Glutamatergic neuron (in vitro differentiated cells): ENCODE data around the gene NTN1. TPM values are rescaled to one million over a fixed set of nuclear protein-coding genes. Genes with fewer than 3 reads are reported as not detected.

ENCODE experiments used
- DNase-seq: peaks from one replicate; pipeline ENCODE4 v3.0.0; 2022
- H3K27ac Mint-ChIP-seq: one replicate; pipeline ENCODE4 v1.8.0; 2020; ENCODE audit warnings: mild to moderate bottlenecking, mixed read lengths, inconsistent platforms; ENCODE audit not compliant: unreplicated experiment
- H3K27me3 Mint-ChIP-seq: one replicate; pipeline ENCODE4 v1.8.0; 2020; ENCODE audit warnings: mild to moderate bottlenecking, moderate library complexity, mixed read lengths, inconsistent platforms; ENCODE audit not compliant: unreplicated experiment
- H3K36me3 Mint-ChIP-seq: one replicate; pipeline ENCODE4 v1.8.0; 2020; ENCODE audit warnings: mild to moderate bottlenecking, mixed read lengths, inconsistent platforms; ENCODE audit not compliant: unreplicated experiment
- H3K4me1 Mint-ChIP-seq: one replicate; pipeline ENCODE4 v1.8.0; 2020; ENCODE audit warnings: mild to moderate bottlenecking, low read depth, mixed read lengths, inconsistent platforms; ENCODE audit not compliant: unreplicated experiment
- H3K4me3 Mint-ChIP-seq: one replicate; pipeline ENCODE4 v1.8.0; 2020; ENCODE audit warnings: mild to moderate bottlenecking, mixed read lengths, inconsistent platforms; ENCODE audit not compliant: unreplicated experiment
- H3K9me3 Mint-ChIP-seq: one replicate; pipeline ENCODE4 v1.8.0; 2020; ENCODE audit warnings: mild to moderate bottlenecking, moderate library complexity, mixed read lengths, inconsistent platforms; ENCODE audit not compliant: unreplicated experiment
- total RNA-seq: library from RNA; stranded (reverse); fragmentation: NEBNext Ultra II Directional; extraction: Animal tissue kit (Norgen Biotek cat#: 25700); gene quantifications from one replicate; pipeline ENCODE4 v1.2.1, GENCODE V29; 2021; ENCODE audit not compliant: unreplicated experiment
- TF ChIP-seq, protein P1 (sequence below): fragments of 200-600 bp; sonication (generic); IDR thresholded peaks from one replicate; pipeline ENCODE4 v1.5.0; 2021; ENCODE audit not compliant: partially characterized antibody, unreplicated experiment

NTN1 gene
- total RNA-seq, 1 donor from 2014 or later = 0.76 TPM

DNA sequence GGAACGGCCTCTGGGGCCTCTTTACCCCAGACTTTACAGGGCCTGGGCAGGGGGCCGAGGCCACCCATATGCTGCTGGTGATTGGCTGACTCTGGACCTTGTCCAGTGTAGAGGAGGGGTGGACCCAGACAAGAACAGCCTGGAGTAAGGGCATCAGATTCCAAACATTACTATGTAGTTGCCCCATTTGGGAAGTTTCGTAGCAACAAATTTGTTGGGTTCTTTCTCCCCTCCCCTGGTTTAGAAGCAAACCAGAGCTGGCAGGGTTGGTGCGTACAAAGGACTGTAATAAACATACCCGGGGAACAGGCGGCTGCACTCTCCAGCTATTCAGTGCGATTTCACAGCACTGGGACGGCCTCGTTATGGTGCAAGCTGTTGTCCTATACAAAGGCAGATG is 145.5 kb downstream of the NTN1 start:
- Mint-ChIP-seq H3K4me1 (peaks cover 3% of the 10 kb centered on the region), H3K9me3 (peaks cover 4% of the 10 kb centered on the region), H3K4me3 (no peak overlapping the region), H3K27ac (no peak overlapping the region), H3K27me3 (no peaks in the 10 kb centered on the region), H3K36me3 (no peaks in the 10 kb centered on the region)
- DNase-seq = no peak
- TF ChIP-seq, protein P1, sequence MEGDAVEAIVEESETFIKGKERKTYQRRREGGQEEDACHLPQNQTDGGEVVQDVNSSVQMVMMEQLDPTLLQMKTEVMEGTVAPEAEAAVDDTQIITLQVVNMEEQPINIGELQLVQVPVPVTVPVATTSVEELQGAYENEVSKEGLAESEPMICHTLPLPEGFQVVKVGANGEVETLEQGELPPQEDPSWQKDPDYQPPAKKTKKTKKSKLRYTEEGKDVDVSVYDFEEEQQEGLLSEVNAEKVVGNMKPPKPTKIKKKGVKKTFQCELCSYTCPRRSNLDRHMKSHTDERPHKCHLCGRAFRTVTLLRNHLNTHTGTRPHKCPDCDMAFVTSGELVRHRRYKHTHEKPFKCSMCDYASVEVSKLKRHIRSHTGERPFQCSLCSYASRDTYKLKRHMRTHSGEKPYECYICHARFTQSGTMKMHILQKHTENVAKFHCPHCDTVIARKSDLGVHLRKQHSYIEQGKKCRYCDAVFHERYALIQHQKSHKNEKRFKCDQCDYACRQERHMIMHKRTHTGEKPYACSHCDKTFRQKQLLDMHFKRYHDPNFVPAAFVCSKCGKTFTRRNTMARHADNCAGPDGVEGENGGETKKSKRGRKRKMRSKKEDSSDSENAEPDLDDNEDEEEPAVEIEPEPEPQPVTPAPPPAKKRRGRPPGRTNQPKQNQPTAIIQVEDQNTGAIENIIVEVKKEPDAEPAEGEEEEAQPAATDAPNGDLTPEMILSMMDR = no peak

DNA sequence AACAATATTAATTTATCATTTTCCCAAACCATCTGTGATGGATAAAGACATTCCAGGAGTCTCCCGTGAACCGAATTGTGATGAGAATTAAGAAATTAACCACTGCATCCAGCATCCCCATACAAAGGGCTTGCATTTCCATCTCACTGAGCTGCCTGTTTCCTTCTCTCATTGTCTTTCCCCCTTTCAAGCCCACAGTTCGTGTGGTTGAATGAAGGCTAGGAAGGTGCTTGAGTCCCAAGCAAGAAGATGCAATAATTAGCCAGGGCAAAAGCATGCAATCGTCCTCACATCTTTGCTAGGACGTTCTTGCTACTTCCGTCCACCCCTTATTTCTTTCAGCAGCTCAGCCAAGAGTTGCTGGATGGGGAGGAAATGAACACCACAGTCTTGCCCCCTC is 146.1 kb downstream of the NTN1 start:
- TF ChIP-seq, protein P1 = no peak
- H3K4me3 Mint-ChIP-seq = no peak overlapping the region
- H3K27me3 Mint-ChIP-seq = no peaks in the 10 kb centered on the region
- peaks cover 4% of the 10 kb centered on the region for H3K9me3 Mint-ChIP-seq
- H3K27ac Mint-ChIP-seq = no peak overlapping the region
- H3K36me3 Mint-ChIP-seq = peaks cover 2% of the 10 kb centered on the region
- DNase-seq = no peak
- peaks cover 3% of the 10 kb centered on the region for H3K4me1 Mint-ChIP-seq

DNA sequence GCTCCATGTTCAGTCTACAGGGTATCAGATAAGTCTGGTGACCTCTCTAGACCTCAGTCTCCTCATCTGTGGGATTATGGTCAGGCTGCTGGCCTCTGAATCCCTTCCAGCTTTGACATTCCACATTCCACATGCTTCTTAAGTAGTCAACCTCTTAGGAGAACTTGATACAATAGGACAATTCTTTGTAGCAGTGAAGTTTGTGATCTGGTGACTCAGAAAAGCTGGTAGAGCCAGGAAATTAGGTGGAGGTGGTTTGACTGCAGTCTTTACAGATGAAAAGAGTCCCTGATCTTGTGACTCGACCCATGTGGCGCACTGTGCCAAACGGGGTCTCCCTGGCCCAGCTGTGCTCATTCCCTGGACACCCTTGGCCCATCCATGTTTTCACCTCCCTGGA is 147.8 kb downstream of the NTN1 start:
- TF ChIP-seq, protein P1 = no peak
- no peak overlapping the region for H3K27ac Mint-ChIP-seq
- H3K9me3 Mint-ChIP-seq = peaks cover 7% of the 10 kb centered on the region
- peaks cover 4% of the 10 kb centered on the region for H3K36me3 Mint-ChIP-seq
- H3K4me3 Mint-ChIP-seq = no peak overlapping the region
- DNase-seq = no peak
- no peaks in the 10 kb centered on the region for H3K27me3 Mint-ChIP-seq
- H3K4me1 Mint-ChIP-seq = no peaks in the 10 kb centered on the region

- Mint-ChIP-seq H3K4me3 (no peak overlapping the region), H3K27ac (no peak overlapping the region), H3K4me1 (no peaks in the 10 kb centered on the region), H3K36me3 (peaks cover 4% of the 10 kb centered on the region), H3K27me3 (no peaks in the 10 kb centered on the region), H3K9me3 (peaks cover 4% of the 10 kb centered on the region)
- DNase-seq = no peak
- TF ChIP-seq, protein P1 = no peak
Measured at GRCh38 chr17:9170336-9170735, 149.0 kb downstream of the NTN1 start.

DNA sequence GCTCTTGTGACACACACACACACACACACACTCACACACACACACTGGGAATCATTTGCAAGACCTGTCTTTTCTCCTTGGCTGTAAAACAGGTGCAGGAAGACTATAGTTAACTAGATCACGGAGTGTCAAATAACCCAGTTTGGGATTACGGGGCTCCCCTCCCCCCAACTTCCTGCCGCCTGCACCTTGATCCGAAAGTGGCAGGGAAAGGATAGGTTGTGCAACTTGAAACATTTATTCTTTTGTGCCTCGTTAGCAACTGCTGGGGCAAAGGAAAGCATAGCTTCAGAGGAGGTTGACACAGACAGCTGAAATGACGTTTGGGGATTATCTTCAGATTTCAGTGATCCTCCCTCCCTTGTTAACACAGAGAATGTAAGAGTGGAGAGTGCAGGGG is 149.5 kb downstream of the NTN1 start:
- no peaks in the 10 kb centered on the region for H3K27me3 Mint-ChIP-seq
- no peak overlapping the region for H3K27ac Mint-ChIP-seq
- H3K9me3 Mint-ChIP-seq = peaks cover 4% of the 10 kb centered on the region
- H3K4me1 Mint-ChIP-seq = no peaks in the 10 kb centered on the region
- TF ChIP-seq, protein P1 = no peak
- no peak overlapping the region for H3K4me3 Mint-ChIP-seq
- DNase-seq = no peak
- H3K36me3 Mint-ChIP-seq = peaks cover 4% of the 10 kb centered on the region
